GM21381 (cell line): ENCODE measurements around the gene PLEKHA1.

Experiments
- ATAC-seq: cut with Tn5 transposase; IDR thresholded peaks from one replicate; pipeline ENCODE4 v1.9.1; 2021; ENCODE audit warnings: mild to moderate bottlenecking, moderate library complexity; ENCODE audit not compliant: unreplicated experiment

Gene PLEKHA1

GRCh38 chr10:122375679-122376160 is 1.2 kb downstream of the PLEKHA1 start:
- no peak for ATAC-seq

- no peak for ATAC-seq
Measured at GRCh38 chr10:122376364-122376961, 2.0 kb downstream of the PLEKHA1 start.

- no peak for ATAC-seq
Measured at GRCh38 chr10:122379041-122379440, 4.5 kb downstream of the PLEKHA1 start.

- ATAC-seq: no peak
Measured at GRCh38 chr10:122379537-122379936, 5.0 kb downstream of the PLEKHA1 start.

- no peak for ATAC-seq
Measured at GRCh38 chr10:122380703-122381102, 6.2 kb downstream of the PLEKHA1 start.

GRCh38 chr10:122381680-122382079 is 7.2 kb downstream of the PLEKHA1 start:
- ATAC-seq: no peak

GRCh38 chr10:122386514-122386913 is 12.0 kb downstream of the PLEKHA1 start:
- no peak for ATAC-seq

GRCh38 chr10:122387572-122387971 is 13.1 kb downstream of the PLEKHA1 start:
- no peak for ATAC-seq

- no peak for ATAC-seq
Measured at GRCh38 chr10:122388287-122388997, 13.9 kb downstream of the PLEKHA1 start.

- ATAC-seq: no peak
Measured at GRCh38 chr10:122390271-122390670, 15.8 kb downstream of the PLEKHA1 start.

- ATAC-seq: no peak
Measured at GRCh38 chr10:122390679-122391078, 16.2 kb downstream of the PLEKHA1 start.

GRCh38 chr10:122391875-122392274 is 17.4 kb downstream of the PLEKHA1 start:
- no peak for ATAC-seq

GRCh38 chr10:122392835-122393234 is 18.3 kb downstream of the PLEKHA1 start:
- no peak for ATAC-seq

GRCh38 chr10:122393288-122393687 is 18.8 kb downstream of the PLEKHA1 start:
- ATAC-seq: no peak

- no peak for ATAC-seq
Measured at GRCh38 chr10:122402548-122403131, 28.1 kb downstream of the PLEKHA1 start.

GRCh38 chr10:122404576-122404975 is 30.1 kb downstream of the PLEKHA1 start:
- no peak for ATAC-seq

- no peak for ATAC-seq
Measured at GRCh38 chr10:122407375-122408125, 33.0 kb downstream of the PLEKHA1 start.

- ATAC-seq: no peak
Measured at GRCh38 chr10:122413327-122413726, 38.8 kb downstream of the PLEKHA1 start.

GRCh38 chr10:122417667-122418066 is 43.2 kb downstream of the PLEKHA1 start:
- no peak for ATAC-seq

GRCh38 chr10:122419016-122419415 is 44.5 kb downstream of the PLEKHA1 start:
- no peak for ATAC-seq

GRCh38 chr10:122419876-122420623 is 45.5 kb downstream of the PLEKHA1 start:
- ATAC-seq: no peak
